Osteoblast (primary cell): Measurements from ENCODE around the gene C8G. TPM values are rescaled to one million over a fixed set of nuclear protein-coding genes. Genes with fewer than 3 reads are reported as not detected.

ENCODE experiments used
- DNase-seq: peaks from one replicate; pipeline ENCODE4 v3.0.0; 2011; ENCODE audit warnings: low spot score, mixed read lengths; ENCODE audit not compliant: insufficient read length; ENCODE audit errors: missing footprints
- H2AFZ ChIP-seq: 2 replicates; pipeline ENCODE4 v1.6.0; 2011; ENCODE audit warnings: mild to moderate bottlenecking, low read length
- H3K27ac ChIP-seq: 2 replicates; pipeline ENCODE4 v1.5.1; 2011; ENCODE audit warnings: mild to moderate bottlenecking, low read depth, low read length, moderate library complexity
- H3K27me3 ChIP-seq: 2 replicates; pipeline ENCODE4 v1.6.0; 2012; ENCODE audit warnings: mild to moderate bottlenecking, control low read depth, inconsistent platforms, low read length, moderate library complexity; ENCODE audit not compliant: insufficient read depth
- H3K36me3 ChIP-seq: 2 replicates; pipeline ENCODE4 v1.5.1; 2011; ENCODE audit warnings: mild to moderate bottlenecking, low read length, control low read depth, moderate library complexity; ENCODE audit not compliant: insufficient read depth
- H3K4me1 ChIP-seq: 2 replicates; pipeline ENCODE4 v1.5.1; 2011; ENCODE audit warnings: mild to moderate bottlenecking, low read length, control low read depth, moderate library complexity; ENCODE audit not compliant: insufficient read depth
- H3K4me2 ChIP-seq: 2 replicates; pipeline ENCODE4 v1.6.0; 2011; ENCODE audit warnings: mild to moderate bottlenecking, low read length; ENCODE audit not compliant: insufficient read depth
- H3K4me3 ChIP-seq: fragments of 200-600 bp; sonication (generic); 3 replicates; pipeline ENCODE4 v1.5.1; 2012; ENCODE audit warnings: mild to moderate bottlenecking, low read length, inconsistent platforms; ENCODE audit not compliant: insufficient read depth
- H3K79me2 ChIP-seq: 2 replicates; pipeline ENCODE4 v1.6.0; 2012; ENCODE audit warnings: mild to moderate bottlenecking, low read length, control low read depth, inconsistent platforms; ENCODE audit not compliant: insufficient read depth
- H3K9me3 ChIP-seq: 2 replicates; pipeline ENCODE4 v1.5.1; 2011; ENCODE audit warnings: low read depth, low read length, control low read depth
- H4K20me1 ChIP-seq: 2 replicates; pipeline ENCODE4 v1.6.0; 2012; ENCODE audit warnings: mild to moderate bottlenecking, low read length, control low read depth; ENCODE audit not compliant: insufficient read depth
- total RNA-seq: library from RNA; depleted of rRNA; stranded (reverse); fragments of >200 nt; gene quantifications from 2 replicates; pipeline ENCODE4 v1.2.3, GENCODE V29; 2012
- TF ChIP-seq, protein P1 (sequence below): IDR thresholded peaks from 2 replicates; pipeline ENCODE4 v1.5.1; 2011; ENCODE audit warnings: mild to moderate bottlenecking, low read depth, low read length, moderate library complexity; ENCODE audit errors: extremely low read depth

The C8G gene
- total RNA-seq, 1 donor: not detected

- no peaks in the 10 kb centered on the region for H4K20me1 ChIP-seq
- TF ChIP-seq, protein P1, sequence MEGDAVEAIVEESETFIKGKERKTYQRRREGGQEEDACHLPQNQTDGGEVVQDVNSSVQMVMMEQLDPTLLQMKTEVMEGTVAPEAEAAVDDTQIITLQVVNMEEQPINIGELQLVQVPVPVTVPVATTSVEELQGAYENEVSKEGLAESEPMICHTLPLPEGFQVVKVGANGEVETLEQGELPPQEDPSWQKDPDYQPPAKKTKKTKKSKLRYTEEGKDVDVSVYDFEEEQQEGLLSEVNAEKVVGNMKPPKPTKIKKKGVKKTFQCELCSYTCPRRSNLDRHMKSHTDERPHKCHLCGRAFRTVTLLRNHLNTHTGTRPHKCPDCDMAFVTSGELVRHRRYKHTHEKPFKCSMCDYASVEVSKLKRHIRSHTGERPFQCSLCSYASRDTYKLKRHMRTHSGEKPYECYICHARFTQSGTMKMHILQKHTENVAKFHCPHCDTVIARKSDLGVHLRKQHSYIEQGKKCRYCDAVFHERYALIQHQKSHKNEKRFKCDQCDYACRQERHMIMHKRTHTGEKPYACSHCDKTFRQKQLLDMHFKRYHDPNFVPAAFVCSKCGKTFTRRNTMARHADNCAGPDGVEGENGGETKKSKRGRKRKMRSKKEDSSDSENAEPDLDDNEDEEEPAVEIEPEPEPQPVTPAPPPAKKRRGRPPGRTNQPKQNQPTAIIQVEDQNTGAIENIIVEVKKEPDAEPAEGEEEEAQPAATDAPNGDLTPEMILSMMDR: no peak
- no peaks in the 10 kb centered on the region for H3K4me1 ChIP-seq
- no peak overlapping the region for H2AFZ ChIP-seq
- no peaks in the 10 kb centered on the region for H3K79me2 ChIP-seq
- H3K9me3 ChIP-seq: no peaks in the 10 kb centered on the region
- no peaks in the 10 kb centered on the region for H3K27me3 ChIP-seq
- no peak for DNase-seq
- H3K4me3 ChIP-seq: no peak overlapping the region
- no peaks in the 10 kb centered on the region for H3K36me3 ChIP-seq
- no peak overlapping the region for H3K4me2 ChIP-seq
- H3K27ac ChIP-seq: no peak overlapping the region
Measured at GRCh38 chr9:136971746-136972145, 26.7 kb downstream of the C8G start.

- Histone ChIP-seq H2AFZ (no peak overlapping the region), H3K79me2 (no peaks in the 10 kb centered on the region), H3K4me2 (no peak overlapping the region), H4K20me1 (no peaks in the 10 kb centered on the region), H3K27ac (no peak overlapping the region), H3K27me3 (no peaks in the 10 kb centered on the region), H3K36me3 (no peaks in the 10 kb centered on the region), H3K4me1 (no peaks in the 10 kb centered on the region), H3K9me3 (no peaks in the 10 kb centered on the region), H3K4me3 (no peak overlapping the region)
- DNase-seq: no peak
- TF ChIP-seq, protein P1: no peak
Measured at GRCh38 chr9:136972335-136972734, 27.3 kb downstream of the C8G start.

- no peak for DNase-seq
- TF ChIP-seq, protein P1: no peak
- H3K79me2 ChIP-seq: no peaks in the 10 kb centered on the region
- no peaks in the 10 kb centered on the region for H4K20me1 ChIP-seq
- no peaks in the 10 kb centered on the region for H3K36me3 ChIP-seq
- no peak overlapping the region for H2AFZ ChIP-seq
- H3K27me3 ChIP-seq: no peaks in the 10 kb centered on the region
- H3K4me1 ChIP-seq: peaks cover under 1% of the 10 kb centered on the region
- H3K9me3 ChIP-seq: no peaks in the 10 kb centered on the region
- no peak overlapping the region for H3K4me2 ChIP-seq
- no peak overlapping the region for H3K4me3 ChIP-seq
- no peak overlapping the region for H3K27ac ChIP-seq
Measured at GRCh38 chr9:136972743-136973142, 27.7 kb downstream of the C8G start.

DNA sequence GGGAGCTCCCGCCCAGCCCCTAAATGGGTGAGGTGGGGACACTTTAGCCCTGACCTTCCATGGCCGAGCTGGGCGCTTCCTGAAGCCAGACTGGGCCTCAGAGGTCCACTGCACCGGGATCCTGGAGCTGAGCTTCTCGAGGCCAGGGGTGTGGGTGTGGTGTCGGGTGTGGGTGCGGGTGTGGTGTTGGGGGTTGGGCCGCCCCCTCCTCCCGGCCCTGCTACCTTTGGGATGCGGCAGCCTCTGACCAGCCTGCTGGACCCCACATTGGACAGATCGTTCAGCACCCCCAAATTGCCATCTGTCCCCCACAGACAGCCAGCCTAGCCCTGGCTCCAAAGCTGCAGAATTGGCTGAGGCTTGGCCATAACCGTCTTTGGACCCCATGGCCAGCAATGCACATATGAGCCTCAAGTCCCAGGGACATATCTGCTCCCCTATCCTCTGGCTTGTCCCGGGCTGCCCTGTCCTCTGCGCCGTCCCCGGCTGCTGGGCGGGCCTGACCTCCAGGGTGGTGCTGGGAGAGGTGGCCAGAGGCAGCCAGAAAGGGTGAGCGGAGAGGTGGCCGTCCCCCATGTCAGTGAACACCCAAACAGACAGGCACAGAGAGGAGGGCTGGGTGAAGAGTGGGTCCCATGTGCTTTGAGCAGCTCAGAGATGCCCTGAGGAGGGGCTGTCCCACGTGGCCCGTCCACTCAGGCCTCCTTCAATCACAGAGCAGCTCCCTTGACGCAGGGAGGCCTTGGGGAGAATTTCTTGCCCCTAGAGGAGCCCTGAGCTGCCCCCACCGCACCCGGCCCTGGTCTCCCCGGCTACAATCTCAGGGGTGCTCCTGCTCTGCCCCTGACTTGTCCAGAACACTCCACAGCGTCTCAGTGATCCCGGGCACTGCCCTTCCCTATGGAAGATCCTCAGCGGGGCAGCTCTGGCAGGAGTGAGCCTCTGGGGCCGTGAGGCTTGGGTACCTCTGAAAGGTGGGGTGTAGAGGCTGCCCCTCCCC, 28.9 kb downstream of the C8G start:
- H3K4me3 ChIP-seq: no peak overlapping the region
- H4K20me1 ChIP-seq: no peaks in the 10 kb centered on the region
- no peak overlapping the region for H3K4me2 ChIP-seq
- H3K36me3 ChIP-seq: no peaks in the 10 kb centered on the region
- no peak overlapping the region for H3K27ac ChIP-seq
- no peaks in the 10 kb centered on the region for H3K79me2 ChIP-seq
- no peaks in the 10 kb centered on the region for H3K9me3 ChIP-seq
- H2AFZ ChIP-seq: no peak overlapping the region
- DNase-seq: no peak
- peaks cover 5% of the 10 kb centered on the region for H3K4me1 ChIP-seq
- TF ChIP-seq, protein P1: no peak
- H3K27me3 ChIP-seq: no peaks in the 10 kb centered on the region
